Measurements from ENCODE around the gene TDO2.

DNA sequence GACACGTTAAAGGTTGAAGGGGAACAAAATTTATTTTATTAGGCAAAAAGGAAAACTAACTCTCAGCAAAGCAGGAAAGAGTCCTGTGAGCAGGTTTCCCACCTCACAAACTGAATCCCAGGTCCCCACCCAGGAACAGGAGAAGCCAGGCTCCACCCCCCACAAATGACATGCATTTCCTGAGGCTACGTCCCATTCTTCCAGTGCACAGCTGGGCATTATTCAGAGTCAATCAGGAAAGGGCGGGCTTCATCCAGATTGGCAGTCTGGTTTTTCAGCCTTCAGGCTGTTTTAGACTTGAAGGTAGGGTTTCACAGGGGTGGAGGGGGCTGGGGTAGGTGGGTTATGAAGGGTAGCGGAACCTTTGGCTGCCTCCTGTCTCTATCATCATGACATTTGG is 25.5 kb upstream of the TDO2 start:
- TF ChIP-seq, protein P1, sequence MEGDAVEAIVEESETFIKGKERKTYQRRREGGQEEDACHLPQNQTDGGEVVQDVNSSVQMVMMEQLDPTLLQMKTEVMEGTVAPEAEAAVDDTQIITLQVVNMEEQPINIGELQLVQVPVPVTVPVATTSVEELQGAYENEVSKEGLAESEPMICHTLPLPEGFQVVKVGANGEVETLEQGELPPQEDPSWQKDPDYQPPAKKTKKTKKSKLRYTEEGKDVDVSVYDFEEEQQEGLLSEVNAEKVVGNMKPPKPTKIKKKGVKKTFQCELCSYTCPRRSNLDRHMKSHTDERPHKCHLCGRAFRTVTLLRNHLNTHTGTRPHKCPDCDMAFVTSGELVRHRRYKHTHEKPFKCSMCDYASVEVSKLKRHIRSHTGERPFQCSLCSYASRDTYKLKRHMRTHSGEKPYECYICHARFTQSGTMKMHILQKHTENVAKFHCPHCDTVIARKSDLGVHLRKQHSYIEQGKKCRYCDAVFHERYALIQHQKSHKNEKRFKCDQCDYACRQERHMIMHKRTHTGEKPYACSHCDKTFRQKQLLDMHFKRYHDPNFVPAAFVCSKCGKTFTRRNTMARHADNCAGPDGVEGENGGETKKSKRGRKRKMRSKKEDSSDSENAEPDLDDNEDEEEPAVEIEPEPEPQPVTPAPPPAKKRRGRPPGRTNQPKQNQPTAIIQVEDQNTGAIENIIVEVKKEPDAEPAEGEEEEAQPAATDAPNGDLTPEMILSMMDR (IDR thresholded peaks at IDR 0.05), result no peak
- TF ChIP-seq POLR2A (IDR thresholded peaks at IDR 0.05; ENCODE audit: low read depth), result no peak
- no peak for TF ChIP-seq POLR2AphosphoS5 (IDR thresholded peaks at IDR 0.05)
